IPS-18a (cell line): Measurements from ENCODE around the gene ABHD5.

Source experiments
- H3K27ac ChIP-seq: one replicate; pipeline ENCODE4 v1.5.1; 2013; ENCODE audit warnings: low read length
- H3K27me3 ChIP-seq: one replicate; pipeline ENCODE4 v1.6.1; 2013; ENCODE audit warnings: mild to moderate bottlenecking, low read length; ENCODE audit not compliant: control insufficient read depth, insufficient read depth
- H3K36me3 ChIP-seq: one replicate; pipeline ENCODE4 v1.6.1; 2013; ENCODE audit warnings: low read depth, low read length; ENCODE audit not compliant: control insufficient read depth
- H3K4me1 ChIP-seq: one replicate; pipeline ENCODE4 v1.6.1; 2013; ENCODE audit warnings: low read depth, low read length; ENCODE audit not compliant: control insufficient read depth
- H3K4me3 ChIP-seq: one replicate; pipeline ENCODE4 v1.5.1; 2013; ENCODE audit warnings: low read length
- H3K9ac ChIP-seq: one replicate; pipeline ENCODE4 v1.6.1; 2013; ENCODE audit warnings: mild to moderate bottlenecking, low read length, moderate library complexity
- H3K9me3 ChIP-seq: one replicate; pipeline ENCODE4 v1.6.1; 2013; ENCODE audit warnings: low read depth, low read length; ENCODE audit not compliant: control insufficient read depth

The ABHD5 gene

GRCh38 chr3:43687499-43687811 is 3.3 kb upstream of the ABHD5 start:
- no peaks in the 10 kb centered on the region for H3K36me3 ChIP-seq
- peaks cover 3% of the 10 kb centered on the region for H3K27me3 ChIP-seq
- H3K9me3 ChIP-seq, result no peaks in the 10 kb centered on the region
- peaks cover 14% of the 10 kb centered on the region for H3K4me1 ChIP-seq
- H3K9ac ChIP-seq, result no peak overlapping the region
- H3K4me3 ChIP-seq, result no peak overlapping the region
- H3K27ac ChIP-seq, result no peak overlapping the region

DNA sequence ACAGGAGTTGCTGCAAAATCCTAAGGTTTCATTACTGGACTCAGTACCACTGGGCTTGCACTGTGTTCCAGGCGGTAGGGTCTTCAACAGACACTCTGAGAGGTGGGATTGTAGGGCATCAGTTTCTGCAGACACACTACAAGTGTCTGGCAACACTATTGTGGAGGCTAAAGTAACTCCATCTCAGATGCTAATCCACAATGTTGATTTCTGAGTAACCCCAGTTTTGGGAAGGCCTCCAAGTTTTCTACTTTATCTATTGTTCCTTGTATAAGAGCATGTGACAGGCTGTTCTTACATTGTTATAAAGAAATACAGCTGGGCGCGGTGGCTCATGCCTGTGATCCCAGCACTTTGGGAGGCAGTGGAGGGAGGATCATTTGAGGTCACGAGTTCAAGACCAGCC is 2.5 kb upstream of the ABHD5 start:
- no peaks in the 10 kb centered on the region for H3K9me3 ChIP-seq
- peaks cover 3% of the 10 kb centered on the region for H3K27me3 ChIP-seq
- H3K4me3 ChIP-seq, result no peak overlapping the region
- peaks cover 21% of the 10 kb centered on the region for H3K4me1 ChIP-seq
- no peak overlapping the region for H3K27ac ChIP-seq
- no peaks in the 10 kb centered on the region for H3K36me3 ChIP-seq
- H3K9ac ChIP-seq, result no peak overlapping the region

DNA sequence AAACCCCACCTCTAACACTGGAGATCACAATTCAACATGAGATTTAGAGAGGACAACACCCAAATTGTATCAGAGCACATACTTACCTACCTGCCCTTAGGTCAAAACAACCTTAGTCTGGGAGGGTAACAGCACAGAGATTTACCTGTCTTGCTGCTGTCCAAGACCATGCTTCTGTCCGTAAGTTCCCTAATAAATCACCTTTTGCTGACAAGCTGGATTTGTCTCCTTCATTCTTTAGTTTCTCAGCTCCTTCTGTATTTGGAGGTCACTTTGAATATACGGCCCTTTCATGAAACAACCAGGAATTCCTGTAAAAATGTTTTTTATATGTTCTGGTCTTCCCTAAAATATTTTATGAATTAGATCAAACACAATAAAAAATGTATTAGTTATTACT is 1.6 kb upstream of the ABHD5 start:
- H3K36me3 ChIP-seq, result no peaks in the 10 kb centered on the region
- no peak overlapping the region for H3K9ac ChIP-seq
- H3K4me3 ChIP-seq, result peak overlapping the region; percentile 77
- H3K4me1 ChIP-seq, result peaks cover 27% of the 10 kb centered on the region
- H3K9me3 ChIP-seq, result no peaks in the 10 kb centered on the region
- H3K27me3 ChIP-seq, result peaks cover 3% of the 10 kb centered on the region
- H3K27ac ChIP-seq, result no peak overlapping the region

GRCh38 chr3:43689766-43690399 is 855 bp upstream of the ABHD5 start:
- Histone ChIP-seq H3K27ac (peak overlapping the region; percentile 12), H3K4me3 (peak overlapping the region; percentile 77), H3K36me3 (no peaks in the 10 kb centered on the region), H3K9ac (peak overlapping the region; percentile 57), H3K27me3 (peaks cover 3% of the 10 kb centered on the region), H3K9me3 (no peaks in the 10 kb centered on the region), H3K4me1 (peaks cover 27% of the 10 kb centered on the region)

DNA sequence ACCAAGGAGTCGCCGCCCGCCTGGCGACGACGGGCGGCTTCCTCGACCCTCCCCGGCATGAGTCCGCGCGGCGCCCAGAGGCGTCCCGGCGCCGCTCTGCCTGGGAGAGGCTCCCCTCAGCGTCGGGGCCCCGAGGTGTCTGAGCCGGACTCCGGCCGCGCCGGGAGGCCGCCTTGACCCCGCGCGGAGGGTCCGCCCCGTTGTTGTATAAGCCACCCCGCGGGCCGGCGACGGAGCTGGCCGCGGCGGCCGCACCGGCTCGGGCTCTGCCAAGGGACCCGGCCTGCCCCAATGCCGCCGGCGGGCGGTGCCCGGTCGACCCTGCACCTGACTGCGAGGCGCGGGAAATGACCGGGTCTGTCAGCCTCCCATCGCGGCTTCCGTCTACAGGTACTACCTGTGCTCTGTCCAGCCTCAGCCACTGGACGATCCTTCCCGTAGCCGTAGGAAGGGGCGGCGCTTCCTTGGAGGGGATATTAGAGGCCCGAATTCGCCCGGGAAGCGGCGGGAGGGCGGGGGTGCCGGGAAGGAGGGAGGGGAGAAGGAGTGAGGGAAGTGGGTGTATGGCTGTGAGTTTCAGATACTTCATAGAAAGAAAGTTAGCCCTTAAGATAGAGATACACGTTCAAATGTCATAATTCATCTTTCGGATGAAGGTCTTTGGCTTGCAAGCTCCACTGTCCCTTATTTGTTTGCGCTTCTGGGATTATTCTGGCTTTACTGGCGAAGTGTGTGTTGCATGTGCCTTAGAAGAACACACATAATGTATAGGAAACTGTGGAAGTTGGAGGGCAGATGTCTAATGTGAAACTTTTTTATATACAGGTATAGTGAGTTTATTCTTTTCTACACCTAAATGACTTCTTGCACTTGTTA is 620 bp downstream of the ABHD5 start:
- Histone ChIP-seq H3K9ac (peak overlapping the region; percentile 65), H3K9me3 (no peaks in the 10 kb centered on the region), H3K4me1 (peaks cover 36% of the 10 kb centered on the region), H3K27me3 (peaks cover 3% of the 10 kb centered on the region), H3K27ac (no peak overlapping the region), H3K36me3 (no peaks in the 10 kb centered on the region), H3K4me3 (peak overlapping the region; percentile 77)

DNA sequence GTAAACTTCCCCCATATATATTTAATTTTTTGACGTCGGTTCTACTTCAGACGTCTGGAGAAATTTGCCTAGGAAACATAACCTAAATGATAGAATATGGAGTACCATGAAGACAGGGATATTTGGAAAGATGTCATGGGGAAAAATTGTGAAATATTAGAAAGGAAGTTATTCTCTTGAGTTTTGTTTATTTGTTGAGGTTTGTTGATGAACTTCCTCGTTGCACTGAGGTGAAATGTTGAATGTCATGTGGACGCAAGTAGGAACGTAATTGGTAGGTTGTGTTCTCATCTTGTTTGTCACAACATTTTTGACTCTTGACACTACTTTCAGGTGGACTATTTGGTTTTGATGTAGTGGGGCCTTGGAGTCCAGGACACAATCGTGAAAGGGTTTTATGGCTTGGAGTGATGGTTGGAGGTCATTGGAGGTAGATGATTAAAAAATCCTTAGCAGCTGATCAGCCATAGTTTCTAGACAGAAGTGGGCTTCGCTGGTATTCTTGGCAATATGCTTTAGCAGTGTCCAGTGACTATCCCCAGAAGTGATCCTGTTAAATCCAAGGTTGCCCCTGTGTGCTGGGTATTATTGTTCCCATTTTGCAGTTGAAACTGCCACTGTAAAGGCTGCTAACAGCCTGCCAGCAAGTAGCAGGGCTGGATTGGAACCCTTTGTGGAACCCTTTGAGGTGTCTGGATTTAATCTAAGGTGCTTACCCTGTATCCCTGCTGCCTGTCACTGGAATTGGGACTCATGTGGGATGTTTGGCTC is 1.5 kb downstream of the ABHD5 start:
- no peaks in the 10 kb centered on the region for H3K9me3 ChIP-seq
- no peak overlapping the region for H3K27ac ChIP-seq
- peaks cover 45% of the 10 kb centered on the region for H3K4me1 ChIP-seq
- H3K36me3 ChIP-seq, result no peaks in the 10 kb centered on the region
- no peak overlapping the region for H3K9ac ChIP-seq
- H3K27me3 ChIP-seq, result peaks cover 3% of the 10 kb centered on the region
- H3K4me3 ChIP-seq, result peak overlapping the region; percentile 77

- no peaks in the 10 kb centered on the region for H3K9me3 ChIP-seq
- no peak overlapping the region for H3K27ac ChIP-seq
Measured at GRCh38 chr3:43692971-43693370, 2.2 kb downstream of the ABHD5 start.

GRCh38 chr3:43693594-43693993 is 2.9 kb downstream of the ABHD5 start:
- H3K9me3 ChIP-seq, result no peaks in the 10 kb centered on the region
- peaks cover 49% of the 10 kb centered on the region for H3K4me1 ChIP-seq
- peaks cover 3% of the 10 kb centered on the region for H3K27me3 ChIP-seq
- no peaks in the 10 kb centered on the region for H3K36me3 ChIP-seq
- peak overlapping the region; percentile 16 for H3K9ac ChIP-seq
- no peak overlapping the region for H3K4me3 ChIP-seq
- H3K27ac ChIP-seq, result no peak overlapping the region

More at GRCh38 chr3:43692971-43693370, 2.2 kb downstream of the ABHD5 start:
- H3K9ac ChIP-seq, result no peak overlapping the region
- H3K36me3 ChIP-seq, result no peaks in the 10 kb centered on the region
- peaks cover 47% of the 10 kb centered on the region for H3K4me1 ChIP-seq
- H3K27me3 ChIP-seq, result peaks cover 3% of the 10 kb centered on the region
- no peak overlapping the region for H3K4me3 ChIP-seq

- Histone ChIP-seq H3K9me3 (no peaks in the 10 kb centered on the region), H3K4me3 (no peak overlapping the region), H3K36me3 (no peaks in the 10 kb centered on the region), H3K27me3 (no peaks in the 10 kb centered on the region), H3K27ac (no peak overlapping the region), H3K4me1 (peaks cover 52% of the 10 kb centered on the region), H3K9ac (no peak overlapping the region)
Measured at GRCh38 chr3:43695443-43695842, 4.7 kb downstream of the ABHD5 start.

GRCh38 chr3:43695863-43696262 is 5.1 kb downstream of the ABHD5 start:
- Histone ChIP-seq H3K4me1 (peaks cover 52% of the 10 kb centered on the region), H3K27ac (no peak overlapping the region), H3K36me3 (no peaks in the 10 kb centered on the region), H3K4me3 (no peak overlapping the region), H3K9ac (no peak overlapping the region), H3K9me3 (no peaks in the 10 kb centered on the region), H3K27me3 (no peaks in the 10 kb centered on the region)

GRCh38 chr3:43696441-43696840 is 5.7 kb downstream of the ABHD5 start:
- H3K9me3 ChIP-seq, result no peaks in the 10 kb centered on the region
- H3K27ac ChIP-seq, result no peak overlapping the region
- H3K4me3 ChIP-seq, result no peak overlapping the region
- H3K27me3 ChIP-seq, result no peaks in the 10 kb centered on the region
- H3K9ac ChIP-seq, result no peak overlapping the region
- peaks cover 52% of the 10 kb centered on the region for H3K4me1 ChIP-seq
- H3K36me3 ChIP-seq, result no peaks in the 10 kb centered on the region
